NCI-H774 (cell line): Measurements from ENCODE around the gene USP20.

Experiments used
- DNase-seq: peaks from one replicate; lab custom pipeline; 2025; lab: John Stamatoyannopoulos, UW

Gene USP20

DNA sequence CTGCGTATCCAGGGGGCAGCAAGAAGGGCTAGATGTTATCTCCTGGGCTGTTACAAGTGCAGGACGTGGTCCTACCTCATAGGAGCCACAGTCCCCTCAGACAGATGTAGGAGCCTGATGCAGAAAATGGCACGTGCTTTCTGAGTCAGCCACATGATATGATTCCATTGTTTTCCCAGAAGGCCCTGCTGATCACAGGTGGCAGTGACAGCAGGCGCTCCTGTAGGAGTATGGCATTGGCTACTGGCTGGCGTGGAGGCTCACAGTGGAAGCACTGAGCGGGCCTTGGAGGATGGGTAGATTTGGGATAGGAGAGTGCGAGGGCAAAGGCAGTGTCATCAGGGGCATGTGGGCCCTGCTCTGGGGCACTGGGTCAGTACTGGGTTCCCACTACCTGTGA lies 21.9 kb downstream of the USP20 start:
- DNase-seq: no peak

DNA sequence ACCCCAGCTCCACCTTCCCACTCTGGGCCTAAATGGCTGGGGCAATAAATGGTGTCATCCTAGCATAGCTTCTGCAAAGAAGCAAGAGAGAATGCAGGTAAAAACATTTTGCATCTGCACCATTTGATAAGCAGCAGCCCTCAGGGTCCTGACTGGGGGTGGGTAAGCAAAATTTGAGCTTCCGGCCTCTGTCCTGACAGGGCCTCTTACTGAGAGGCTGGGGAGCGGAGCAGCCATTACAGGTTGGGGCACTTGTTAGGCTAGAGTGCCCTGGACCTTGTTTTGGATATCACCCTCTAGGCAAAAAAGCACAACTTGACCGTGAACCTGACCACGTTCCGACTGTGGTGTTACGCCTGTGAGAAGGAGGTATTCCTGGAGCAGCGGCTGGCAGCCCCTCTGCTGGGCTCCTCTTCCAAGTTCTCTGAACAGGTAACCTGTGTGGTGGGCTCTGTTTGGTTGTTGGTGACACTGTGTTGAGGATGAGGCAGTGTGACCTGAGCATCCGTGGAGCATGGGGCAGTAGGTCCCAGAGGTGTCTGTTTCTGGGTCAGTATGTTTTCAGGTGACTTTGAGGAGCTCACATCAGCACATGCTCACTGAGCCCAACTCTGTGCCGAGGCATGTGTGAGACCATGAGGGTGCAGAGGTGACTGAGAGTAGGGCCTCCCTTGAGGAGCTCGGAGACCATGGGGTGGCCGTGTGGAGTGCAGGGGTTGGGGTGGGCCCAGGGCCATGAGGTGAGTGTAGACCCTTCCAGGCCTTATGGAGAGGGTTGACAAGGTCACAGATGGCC lies 23.1 kb downstream of the USP20 start:
- DNase-seq: no peak

DNA sequence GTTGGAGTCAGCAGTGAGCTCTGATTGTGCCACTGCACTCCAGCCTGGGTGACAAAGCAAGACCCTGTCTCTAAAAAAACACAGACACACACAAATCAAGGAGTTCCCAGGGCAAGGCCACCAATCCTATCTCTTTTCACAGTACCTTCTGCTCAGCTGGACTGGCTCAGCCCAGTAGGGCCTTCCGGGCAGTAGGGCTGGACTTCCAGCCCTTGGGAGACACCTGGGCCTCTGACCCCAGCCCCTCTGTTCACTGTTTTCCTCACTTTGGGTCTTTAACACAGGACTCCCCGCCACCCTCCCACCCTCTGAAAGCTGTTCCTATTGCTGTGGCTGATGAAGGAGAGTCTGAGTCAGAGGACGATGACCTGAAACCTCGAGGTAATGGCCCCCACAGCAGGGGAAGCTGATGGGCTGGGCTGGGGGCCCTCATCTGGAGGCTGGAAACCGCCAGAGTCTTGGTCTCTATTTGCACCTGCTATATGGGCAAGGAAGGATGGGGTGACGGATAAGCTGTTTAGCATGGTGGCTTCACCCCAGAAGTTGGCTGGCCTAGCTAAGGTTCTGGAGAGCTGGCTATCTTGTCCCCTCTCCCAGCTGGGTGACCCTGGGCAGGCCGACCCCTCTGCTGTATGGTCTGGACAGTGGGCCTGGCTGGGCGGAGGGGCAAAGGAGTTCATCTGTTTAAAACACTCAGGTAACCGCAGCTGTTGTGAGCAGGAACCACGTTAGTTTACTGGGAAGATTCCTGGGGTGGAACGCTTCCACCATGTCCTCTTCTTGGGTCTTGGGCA lies 25.6 kb downstream of the USP20 start:
- DNase-seq: no peak

DNA sequence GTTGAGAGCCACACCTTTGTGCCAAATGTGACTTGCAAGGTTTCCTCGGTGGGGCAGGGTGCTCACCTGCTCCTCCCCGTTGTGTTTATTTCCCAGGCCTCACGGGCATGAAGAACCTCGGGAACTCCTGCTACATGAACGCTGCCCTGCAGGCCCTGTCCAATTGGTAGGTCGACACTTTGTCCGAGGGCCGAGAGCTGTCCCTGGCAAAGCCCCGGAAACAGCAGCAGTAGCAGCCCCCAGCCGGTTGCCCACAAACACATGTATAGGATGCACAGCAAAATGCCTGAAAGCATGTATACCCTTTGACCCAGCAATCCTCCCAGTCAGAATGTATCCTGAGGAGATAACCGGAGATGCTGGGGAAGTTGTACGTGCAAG lies 26.2 kb downstream of the USP20 start:
- DNase-seq: no peak

DNA sequence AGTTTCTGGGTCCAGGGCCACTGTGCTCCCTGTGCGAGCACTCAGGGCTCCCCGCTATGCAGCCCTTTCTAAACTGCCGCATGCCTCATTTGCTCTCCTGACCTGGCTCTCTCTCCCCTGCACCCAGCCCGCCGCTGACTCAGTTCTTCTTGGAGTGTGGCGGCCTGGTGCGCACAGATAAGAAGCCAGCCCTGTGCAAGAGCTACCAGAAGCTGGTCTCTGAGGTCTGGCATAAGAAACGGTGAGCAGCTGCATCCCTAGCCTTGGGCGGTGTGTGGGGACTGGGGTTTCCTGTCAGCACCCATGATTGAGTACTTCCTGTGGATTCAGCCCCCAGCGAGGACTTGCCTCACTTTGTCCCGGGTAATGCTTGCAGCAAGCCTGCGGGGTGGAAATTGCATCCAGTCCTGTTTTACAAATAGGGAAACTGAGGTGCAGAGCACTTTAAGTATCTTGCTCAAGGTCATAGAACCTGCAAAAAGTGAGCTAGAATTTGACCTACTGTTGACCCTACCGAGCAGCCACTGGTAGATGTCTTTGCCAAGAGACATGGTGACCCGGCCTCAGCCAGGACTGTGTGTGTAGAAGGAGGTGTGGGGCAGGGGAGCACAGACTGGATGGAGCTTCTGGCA lies 27.9 kb downstream of the USP20 start:
- DNase-seq: no peak

DNA sequence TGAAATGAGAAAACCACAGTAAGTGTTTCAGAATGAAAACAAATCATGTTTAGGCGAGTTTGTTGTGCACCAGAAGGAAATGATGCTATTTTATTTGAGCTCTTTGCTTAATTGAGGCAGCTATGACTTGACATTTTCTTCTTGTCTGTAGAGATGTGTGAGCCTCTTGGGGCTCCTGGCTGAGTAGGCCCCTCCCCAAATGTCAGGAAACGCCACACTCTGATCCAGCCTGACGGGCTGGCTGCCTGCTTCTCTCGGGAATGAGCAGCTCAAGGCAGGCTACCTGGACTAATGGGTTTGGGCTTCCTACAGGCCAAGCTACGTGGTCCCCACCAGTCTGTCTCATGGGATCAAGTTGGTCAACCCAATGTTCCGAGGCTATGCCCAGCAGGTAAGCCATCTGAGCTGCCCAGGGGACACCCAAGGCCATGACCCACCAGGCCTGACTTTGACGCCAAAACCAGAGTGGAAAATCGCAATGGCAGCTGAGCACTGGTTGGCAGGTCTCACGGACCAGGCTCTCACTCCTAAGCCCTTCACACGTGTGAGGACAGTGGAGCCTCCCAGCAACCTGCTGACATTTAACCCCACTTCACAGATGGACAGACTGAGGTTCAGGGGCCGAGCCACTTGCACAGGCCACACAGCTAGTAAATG lies 29.9 kb downstream of the USP20 start:
- DNase-seq: no peak

DNA sequence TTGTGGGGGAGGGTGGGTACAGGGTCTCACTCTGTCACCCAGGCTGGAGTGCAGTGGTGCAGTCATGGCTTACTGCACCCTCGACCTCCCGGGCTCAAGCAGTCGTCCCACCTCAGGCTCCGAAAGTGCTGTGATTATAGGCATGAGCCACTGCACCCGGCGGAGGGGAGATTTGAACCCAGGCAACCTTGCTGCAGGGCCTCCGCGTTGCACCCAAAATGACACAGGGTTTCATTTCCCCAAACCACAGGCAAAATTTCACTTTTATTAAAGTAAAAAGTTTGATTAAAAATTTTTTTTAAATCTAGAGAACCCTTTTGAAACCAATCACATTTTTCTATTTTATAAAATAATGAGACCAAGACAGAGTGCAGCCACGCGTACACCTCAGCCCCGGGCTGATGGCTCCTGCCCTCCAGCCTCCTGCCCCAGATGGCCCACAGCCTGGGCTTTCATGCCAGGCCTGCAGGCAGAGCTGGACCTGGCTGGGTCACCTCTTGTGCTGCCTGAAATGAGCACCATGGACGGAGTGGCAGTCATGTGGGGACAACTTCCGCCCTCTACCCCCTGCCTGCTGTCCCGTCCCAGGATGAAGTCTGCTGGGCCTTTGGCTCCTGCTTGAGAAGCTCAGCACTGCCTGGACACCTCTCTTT lies 30.5 kb downstream of the USP20 start:
- DNase-seq: no peak

DNA sequence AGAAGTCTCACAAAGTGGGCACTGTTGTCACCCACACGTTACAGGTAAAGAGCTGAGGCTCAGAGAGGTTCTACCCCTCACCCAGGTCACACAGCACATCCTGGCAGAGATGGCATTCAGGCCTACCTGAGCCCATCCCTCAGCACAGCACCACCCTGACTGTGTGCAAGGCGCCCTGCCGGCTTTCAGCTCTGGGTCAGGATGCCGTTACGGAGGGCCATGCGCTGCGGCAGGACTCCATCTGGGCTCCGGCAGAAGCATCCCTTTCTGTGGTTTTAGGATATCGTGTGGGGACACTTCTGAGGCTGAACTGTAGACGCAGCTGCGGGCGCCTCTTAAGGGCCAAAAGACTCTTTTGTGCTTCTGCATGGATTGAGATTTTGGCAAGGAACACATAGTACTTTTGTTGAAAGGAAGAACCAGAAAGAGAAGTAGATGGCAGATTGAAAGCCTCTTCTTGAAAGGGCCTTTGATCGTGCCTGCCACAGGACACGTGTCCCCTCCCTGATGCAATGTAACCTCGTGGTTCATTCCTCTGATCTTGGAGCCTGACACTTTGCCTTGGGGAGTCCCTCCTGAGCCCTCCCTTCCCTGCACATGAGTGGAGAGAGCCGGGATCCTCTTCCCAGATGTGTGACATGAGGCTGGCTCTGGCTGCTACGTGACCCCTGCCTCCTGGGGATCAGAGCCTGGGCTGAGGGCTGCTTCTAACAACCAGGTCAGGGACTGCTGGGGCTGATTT lies 31.3 kb downstream of the USP20 start:
- no peak for DNase-seq

DNA sequence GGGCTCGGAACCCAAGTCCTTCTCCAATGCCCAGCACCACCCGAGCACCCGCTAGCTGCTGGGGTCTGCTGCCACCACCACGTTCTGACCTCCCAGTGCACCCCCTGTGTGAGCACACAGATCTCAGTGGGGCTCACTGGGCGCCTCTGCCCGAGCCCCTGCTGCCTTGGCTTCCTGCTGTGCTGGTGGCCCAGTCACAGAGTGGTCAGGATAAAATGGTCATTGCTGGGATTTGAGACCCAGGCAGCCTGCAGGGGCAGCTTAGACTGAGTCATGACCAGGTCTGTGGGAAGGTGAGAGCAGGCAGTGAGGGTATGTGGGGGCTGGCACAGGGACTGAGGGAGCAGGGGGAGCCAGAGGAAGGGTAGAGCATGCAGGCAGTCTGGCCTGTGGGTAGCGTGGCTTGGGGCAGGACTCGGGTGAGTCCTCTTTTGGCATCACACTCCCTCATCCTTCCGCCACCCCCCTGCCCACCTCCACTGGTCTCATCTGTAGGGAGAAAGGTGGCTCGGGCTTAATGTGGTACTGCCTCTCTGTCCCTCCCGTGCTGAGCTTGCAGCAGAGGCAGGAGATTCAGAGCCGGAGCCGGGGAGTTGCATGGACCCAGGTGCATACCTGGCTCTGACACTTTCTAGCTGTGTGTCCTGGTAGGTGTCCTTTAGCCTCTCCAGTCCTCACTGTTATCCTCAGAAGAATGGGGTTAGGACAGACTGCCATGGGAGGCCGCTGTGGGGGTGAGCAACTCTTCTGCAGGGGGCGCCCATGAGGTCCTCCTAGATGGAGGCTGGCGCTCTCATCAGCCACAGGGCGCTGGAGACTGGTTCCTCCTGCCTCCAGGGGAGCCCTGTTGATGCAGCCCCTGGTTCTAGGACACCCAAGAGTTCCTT lies 32.1 kb downstream of the USP20 start:
- no peak for DNase-seq

DNA sequence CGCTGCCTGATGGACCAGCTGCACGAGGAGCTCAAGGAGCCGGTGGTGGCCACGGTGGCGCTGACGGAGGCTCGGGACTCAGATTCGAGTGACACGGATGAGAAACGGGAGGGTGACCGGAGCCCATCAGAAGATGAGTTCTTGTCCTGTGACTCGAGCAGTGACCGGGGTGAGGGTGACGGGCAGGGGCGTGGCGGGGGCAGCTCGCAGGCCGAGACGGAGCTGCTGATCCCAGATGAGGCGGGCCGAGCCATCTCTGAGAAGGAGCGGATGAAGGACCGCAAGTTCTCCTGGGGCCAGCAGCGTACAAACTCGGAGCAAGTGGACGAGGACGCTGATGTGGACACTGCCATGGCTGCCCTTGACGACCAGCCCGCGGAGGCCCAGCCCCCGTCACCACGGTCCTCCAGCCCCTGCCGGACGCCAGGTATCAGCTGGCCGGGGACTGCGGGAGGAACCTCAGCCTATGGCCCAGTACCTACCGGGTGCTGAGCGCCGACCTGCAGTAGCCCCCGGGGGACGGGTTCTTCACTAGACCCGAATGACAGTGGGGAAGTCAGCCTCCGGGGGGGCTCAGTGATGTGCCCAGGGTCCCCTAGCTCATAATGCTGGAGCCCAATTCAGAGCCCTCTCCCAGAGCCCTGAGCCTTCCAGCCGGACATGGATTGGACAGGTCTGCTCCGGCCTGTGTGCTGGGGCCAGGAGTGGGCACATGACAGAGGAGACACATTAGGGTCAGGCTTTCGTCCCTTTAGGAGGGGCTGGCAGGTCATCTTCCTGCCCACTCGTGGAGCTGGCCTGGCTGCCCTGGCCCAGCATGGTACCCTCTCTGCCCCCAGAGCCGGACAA lies 33.0 kb downstream of the USP20 start:
- no peak for DNase-seq

DNA sequence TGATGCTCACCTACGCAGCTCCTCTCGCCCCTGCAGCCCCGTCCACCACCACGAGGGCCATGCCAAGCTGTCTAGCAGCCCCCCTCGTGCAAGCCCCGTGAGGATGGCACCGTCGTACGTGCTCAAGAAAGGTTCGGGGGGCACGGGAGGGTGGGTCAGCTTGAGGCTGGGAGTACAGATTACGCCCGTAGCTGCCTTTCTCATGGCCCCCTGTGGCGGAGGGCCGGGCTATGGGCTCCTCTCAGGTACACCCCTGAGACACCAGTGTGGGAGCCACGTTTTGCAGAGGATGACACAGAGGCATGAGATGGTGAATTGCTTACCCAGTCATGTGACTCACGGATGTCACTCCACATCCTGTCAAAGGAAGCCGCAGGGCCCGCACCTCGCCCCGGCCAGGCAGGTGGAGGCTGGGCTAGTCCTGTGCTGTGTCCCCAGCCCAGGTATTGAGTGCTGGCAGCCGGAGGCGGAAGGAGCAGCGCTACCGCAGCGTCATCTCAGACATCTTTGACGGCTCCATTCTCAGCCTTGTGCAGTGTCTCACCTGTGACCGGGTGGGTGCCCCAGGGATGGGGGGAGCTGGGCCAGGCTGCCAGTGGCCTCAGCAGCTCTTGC lies 33.7 kb downstream of the USP20 start:
- no peak for DNase-seq

DNA sequence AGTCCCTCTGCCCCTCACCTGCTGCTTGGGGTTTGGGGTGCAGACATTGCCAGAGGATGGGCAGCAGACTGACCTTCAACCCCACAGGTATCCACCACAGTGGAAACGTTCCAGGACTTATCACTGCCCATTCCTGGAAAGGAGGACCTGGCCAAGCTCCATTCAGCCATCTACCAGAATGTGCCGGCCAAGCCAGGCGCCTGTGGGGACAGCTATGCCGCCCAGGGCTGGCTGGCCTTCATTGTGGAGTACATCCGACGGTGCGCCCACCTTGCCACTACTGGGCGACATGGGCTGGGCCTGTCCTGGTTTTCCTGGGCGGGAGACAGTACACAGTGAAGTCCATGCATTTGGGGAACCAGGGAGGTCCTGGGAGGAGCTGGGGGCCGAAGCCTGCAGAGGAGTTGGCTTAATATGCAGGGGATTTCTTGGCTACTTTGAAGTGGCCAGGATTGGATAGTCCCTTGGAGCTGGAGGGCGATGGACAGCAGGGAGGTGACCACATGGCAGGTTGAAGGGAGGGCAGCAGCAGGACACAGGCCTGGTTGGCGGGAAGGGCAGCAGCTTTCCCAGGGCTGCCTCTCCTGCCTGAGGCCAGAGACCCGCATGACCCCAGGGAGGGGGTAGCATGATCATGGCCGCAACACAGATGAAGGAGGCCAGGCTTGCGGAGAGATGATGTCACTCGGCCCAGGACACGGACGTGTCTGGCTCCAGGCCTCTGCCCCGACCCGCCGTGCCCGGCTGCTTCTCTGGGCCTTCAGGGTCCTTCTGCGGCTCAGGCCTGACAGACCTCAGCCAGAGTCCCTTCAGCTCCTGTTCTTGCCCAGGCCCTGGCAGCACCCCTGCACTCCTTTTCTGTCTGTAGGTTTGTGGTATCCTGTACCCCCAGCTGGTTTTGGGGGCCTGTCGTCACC lies 34.6 kb downstream of the USP20 start:
- no peak for DNase-seq

DNA sequence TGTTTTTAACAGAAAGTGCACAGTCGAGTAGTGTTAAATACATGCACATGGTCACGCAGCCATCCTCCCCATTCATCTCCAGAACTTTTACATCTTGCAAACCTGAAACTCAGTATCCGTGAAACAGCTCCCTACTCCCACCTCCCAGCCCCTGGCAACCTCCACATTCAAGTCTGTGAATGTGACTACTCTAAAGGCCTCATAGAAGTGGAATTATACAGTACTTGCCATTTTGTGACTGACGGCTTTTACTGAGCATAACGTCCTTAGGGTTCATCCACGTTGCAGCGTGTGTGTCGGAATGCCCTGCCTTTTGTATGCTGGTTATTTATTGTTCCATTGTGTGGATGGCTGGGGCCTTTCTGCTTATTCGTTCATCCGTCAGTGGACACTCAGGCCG lies 35.8 kb downstream of the USP20 start:
- no peak for DNase-seq

DNA sequence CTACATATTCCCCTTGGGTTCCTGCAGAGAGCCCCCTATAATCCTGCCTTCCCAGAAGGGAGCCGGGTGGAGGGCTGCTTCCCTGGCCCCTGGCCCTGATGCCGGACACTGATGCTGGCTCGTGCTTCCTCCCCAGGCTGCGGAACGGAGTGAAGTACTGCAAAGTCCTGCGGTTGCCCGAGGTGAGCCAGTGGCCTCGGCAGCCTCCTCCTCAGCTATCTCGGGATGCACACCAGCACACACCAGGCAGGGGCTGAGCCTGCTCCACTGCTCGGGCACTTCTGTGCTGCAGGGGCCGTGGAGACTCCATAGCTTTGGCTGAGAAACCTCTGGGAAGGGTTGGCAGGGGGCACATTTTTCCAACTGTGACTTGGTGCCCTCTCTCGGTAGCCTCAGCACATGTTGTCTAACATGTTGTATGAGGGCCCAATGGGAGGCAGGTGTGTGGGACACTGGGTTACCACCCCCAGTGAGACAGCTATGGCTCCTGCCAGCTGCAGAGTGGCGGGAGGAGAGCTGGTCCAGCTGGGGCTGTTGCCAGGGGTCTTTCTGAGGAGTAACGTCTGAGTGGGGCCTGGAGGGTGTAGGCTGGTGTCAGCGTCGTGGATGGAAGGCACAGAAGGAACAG lies 38.4 kb downstream of the USP20 start:
- DNase-seq: no peak

DNA sequence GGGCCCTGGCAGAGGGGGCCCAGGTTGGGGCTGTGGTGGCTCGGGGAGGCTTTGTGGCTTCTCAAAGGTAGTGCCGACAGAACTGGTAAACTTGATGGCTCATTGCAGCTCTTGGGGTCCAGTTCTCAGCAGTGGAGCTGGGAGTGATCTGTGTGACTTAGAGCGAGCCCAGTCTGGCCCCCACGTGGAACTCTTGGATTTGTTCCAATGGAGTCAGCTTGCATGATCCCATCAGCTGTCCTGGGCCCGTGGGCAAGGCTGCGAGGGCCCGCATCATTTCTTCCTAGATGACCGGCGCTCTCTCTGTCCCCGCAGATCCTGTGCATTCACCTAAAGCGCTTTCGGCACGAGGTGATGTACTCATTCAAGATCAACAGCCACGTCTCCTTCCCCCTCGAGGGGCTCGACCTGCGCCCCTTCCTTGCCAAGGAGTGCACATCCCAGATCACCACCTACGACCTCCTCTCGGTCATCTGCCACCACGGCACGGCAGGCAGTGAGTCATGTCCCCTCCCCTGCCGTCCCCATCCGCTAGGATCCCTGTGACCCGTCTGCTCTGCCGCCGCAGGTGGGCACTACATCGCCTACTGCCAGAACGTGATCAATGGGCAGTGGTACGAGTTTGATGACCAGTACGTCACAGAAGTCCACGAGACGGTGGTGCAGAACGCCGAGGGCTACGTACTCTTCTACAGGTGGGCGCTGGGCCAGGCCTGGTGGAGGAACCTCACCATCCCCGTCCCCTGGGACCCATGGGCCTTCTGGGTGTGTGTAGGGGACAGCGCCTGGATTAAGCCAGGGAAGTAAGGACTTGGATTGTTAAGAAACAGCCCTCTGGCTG lies 39.2 kb downstream of the USP20 start:
- no peak for DNase-seq

DNA sequence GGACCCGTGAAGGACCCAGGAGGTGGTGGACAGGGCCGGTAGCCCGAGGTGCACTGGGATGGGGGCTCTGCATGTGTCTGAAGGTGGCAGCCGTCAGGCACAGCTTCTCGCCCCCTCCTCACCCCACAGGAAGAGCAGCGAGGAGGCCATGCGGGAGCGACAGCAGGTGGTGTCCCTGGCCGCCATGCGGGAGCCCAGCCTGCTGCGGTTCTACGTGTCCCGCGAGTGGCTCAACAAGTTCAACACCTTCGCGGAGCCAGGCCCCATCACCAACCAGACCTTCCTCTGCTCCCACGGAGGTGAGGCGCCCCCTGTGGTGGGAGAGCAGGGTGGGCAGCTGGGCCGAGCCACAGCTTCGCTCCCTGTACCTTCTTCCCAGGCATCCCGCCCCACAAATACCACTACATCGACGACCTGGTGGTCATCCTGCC lies 39.9 kb downstream of the USP20 start:
- no peak for DNase-seq
